H1 (cell line): ENCODE data around the gene PAX6. TPM values are rescaled to one million over a fixed set of nuclear protein-coding genes. Genes with fewer than 3 reads are reported as not detected.

Source experiments
- CTCF ChIA-PET: fragments of 300-600 bp; sonication (Branson Sonifier 250); formaldehyde crosslinking; loops from one replicate; lab custom pipeline; 2021; ENCODE audit not compliant: partially characterized antibody; lab: Charles Lee
- POLR2A ChIA-PET: fragments of 300-600 bp; sonication (Branson Sonifier 250); formaldehyde crosslinking; loops from one replicate; lab custom pipeline; 2021; ENCODE audit warnings: inconsistent platforms; ENCODE audit not compliant: partially characterized antibody; lab: Charles Lee
- DNase-seq, 2 experiments: peaks; one replicate each; pipeline versions ENCODE4 v3.0.0 to v3.0.0-alpha.2; 2010 to 2022; ENCODE audit warnings: low spot score in 2 of 2, low read depth in 1 of 2, mixed read lengths in 1 of 2
- FAIRE-seq: peaks from 2 replicates; lab custom pipeline; 2011; peaks lifted over from hg19 to GRCh38; lab: Jason Lieb, UNC
- H2AFZ ChIP-seq: 2 replicates; pipeline ENCODE4 v1.8.1; 2012; ENCODE audit warnings: low read length, inconsistent platforms
- H2AK5ac ChIP-seq: 2 replicates; pipeline ENCODE4 v1.6.1; 2013; ENCODE audit warnings: low read depth, low read length
- H2BK120ac ChIP-seq: replicated peaks from 2 replicates; pipeline ENCODE3; 2013; ENCODE audit warnings: low read depth, low read length, inconsistent platforms
- H2BK12ac ChIP-seq: 2 replicates; pipeline ENCODE4 v1.6.1; 2013; ENCODE audit warnings: low read depth, low read length
- H2BK15ac ChIP-seq: 2 replicates; pipeline ENCODE4 v1.6.1; 2013; ENCODE audit warnings: low read length
- H2BK20ac ChIP-seq: 2 replicates; pipeline ENCODE4 v1.6.1; 2013; ENCODE audit warnings: low read length
- H2BK5ac ChIP-seq: 2 replicates; pipeline ENCODE4 v1.6.1; 2013; ENCODE audit warnings: low read depth, low read length
- H3K14ac ChIP-seq: 2 replicates; pipeline ENCODE4 v1.6.1; 2013; ENCODE audit warnings: inconsistent platforms; ENCODE audit not compliant: insufficient read length
- H3K18ac ChIP-seq: 2 replicates; pipeline ENCODE4 v1.6.1; 2013; ENCODE audit warnings: low read length; ENCODE audit errors: extremely low read depth
- H3K23ac ChIP-seq: 2 replicates; pipeline ENCODE4 v1.6.1; 2013; ENCODE audit warnings: inconsistent platforms; ENCODE audit not compliant: insufficient read length
- H3K23me2 ChIP-seq: 2 replicates; pipeline ENCODE4 v1.6.1; 2013; ENCODE audit warnings: low read depth, low read length
- H3K27ac ChIP-seq: 2 replicates; pipeline ENCODE4 v1.6.1; 2011; ENCODE audit warnings: low read depth, low read length, inconsistent platforms
- H3K27me3 ChIP-seq, 4 experiments: replicated peaks in 1 of 4; 1 replicate in 1 of 4; 2 replicates in 3 of 4; pipeline versions ENCODE4 v1.6.1 to v1.8.1; 2011 to 2013; ENCODE audit warnings: low read length in 3 of 4, mild to moderate bottlenecking in 3 of 4, inconsistent platforms in 2 of 4, mixed read lengths in 2 of 4, moderate library complexity in 1 of 4; ENCODE audit not compliant: control insufficient read depth in 3 of 4, insufficient read depth in 3 of 4; ENCODE audit errors: extremely low read depth in 1 of 4
- H3K36me3 ChIP-seq, 4 experiments: 2 replicates each; pipeline versions ENCODE4 v1.6.1 to v1.8.1; 2011 to 2013; ENCODE audit warnings: mild to moderate bottlenecking in 4 of 4, low read length in 3 of 4, moderate library complexity in 2 of 4, control low read depth in 1 of 4, inconsistent platforms in 1 of 4; ENCODE audit not compliant: insufficient read depth in 4 of 4, control insufficient read depth in 2 of 4
- H3K4ac ChIP-seq: replicated peaks from 2 replicates; pipeline ENCODE3; 2013; ENCODE audit warnings: low read length, low read depth, mixed read lengths, inconsistent platforms; ENCODE audit not compliant: insufficient read length
- H3K4me1 ChIP-seq, 4 experiments: replicated peaks in 1 of 4; 1 replicate in 1 of 4; 2 replicates in 3 of 4; pipeline versions ENCODE4 v1.6.1 to v1.8.1; 2011 to 2013; ENCODE audit warnings: low read length in 3 of 4, inconsistent platforms in 2 of 4, mixed read lengths in 1 of 4; ENCODE audit not compliant: insufficient read depth in 4 of 4, control insufficient read depth in 3 of 4
- H3K4me2 ChIP-seq, 2 experiments: 2 replicates each; pipeline versions ENCODE4 v1.6.1 to v1.8.1; 2011 to 2013; ENCODE audit warnings: low read depth in 2 of 2, low read length in 2 of 2, control low read depth in 1 of 2, inconsistent platforms in 1 of 2, mild to moderate bottlenecking in 1 of 2; ENCODE audit not compliant: insufficient read depth in 1 of 2
- H3K4me3 ChIP-seq, 4 experiments: fragments of 200-600, 300-600 bp in 1 of 4; sonication (generic), shearing (Covaris generic), sonication (Bioruptor Twin) in 1 of 4; 2 replicates each; pipeline versions ENCODE4 v1.5.1 to v1.8.1; 2011 to 2016; ENCODE audit warnings: low read length in 4 of 4, low read depth in 3 of 4, control low read depth in 2 of 4, inconsistent platforms in 2 of 4, mild to moderate bottlenecking in 2 of 4, mixed read lengths in 1 of 4, moderate library complexity in 1 of 4; ENCODE audit not compliant: insufficient read depth in 2 of 4; ENCODE audit errors: extremely low read depth in 1 of 4
- H3K56ac ChIP-seq: replicated peaks from 2 replicates; pipeline ENCODE3; 2013; ENCODE audit warnings: low read depth, mild to moderate bottlenecking, mixed read lengths, low read length, inconsistent platforms; ENCODE audit not compliant: insufficient read length
- H3K79me1 ChIP-seq: 2 replicates; pipeline ENCODE4 v1.6.1; 2013; ENCODE audit warnings: low read depth, low read length, control low read depth
- H3K79me2 ChIP-seq, 2 experiments: 2 replicates each; pipeline versions ENCODE4 v1.6.1 to v1.8.1; 2012 to 2013; ENCODE audit warnings: low read length in 2 of 2, mild to moderate bottlenecking in 2 of 2, inconsistent platforms in 1 of 2; ENCODE audit not compliant: insufficient read depth in 2 of 2, control insufficient read depth in 1 of 2
- H3K9ac ChIP-seq, 4 experiments: replicated peaks in 1 of 4; 1 replicate in 1 of 4; 2 replicates in 3 of 4; pipeline versions ENCODE4 v1.6.1 to v1.8.1; 2011 to 2013; ENCODE audit warnings: low read depth in 3 of 4, low read length in 3 of 4, control low read depth in 2 of 4, mild to moderate bottlenecking in 2 of 4, moderate library complexity in 2 of 4, inconsistent platforms in 1 of 4; ENCODE audit errors: extremely low read depth in 1 of 4
- H3K9me3 ChIP-seq, 2 experiments: 2 replicates each; pipeline versions ENCODE4 v1.6.1 to v1.8.1; 2012 to 2013; ENCODE audit warnings: mild to moderate bottlenecking in 2 of 2, moderate library complexity in 2 of 2, control low read depth in 1 of 2, inconsistent platforms in 1 of 2, low read depth in 1 of 2, low read length in 1 of 2, mixed read lengths in 1 of 2; ENCODE audit not compliant: insufficient read depth in 2 of 2
- H4K20me1 ChIP-seq, 2 experiments: replicated peaks in 1 of 2; 2 replicates each; pipeline versions ENCODE3 to v1.8.1; 2011 to 2013; ENCODE audit warnings: inconsistent platforms in 2 of 2, low read length in 2 of 2, mild to moderate bottlenecking in 1 of 2; ENCODE audit not compliant: insufficient read depth in 2 of 2, control insufficient read depth in 1 of 2
- H4K5ac ChIP-seq: 2 replicates; pipeline ENCODE4 v1.6.1; 2013; ENCODE audit warnings: low read length, low read depth, mixed read lengths, inconsistent platforms; ENCODE audit not compliant: insufficient read length
- H4K8ac ChIP-seq: 2 replicates; pipeline ENCODE4 v1.8.0; 2013; ENCODE audit warnings: mild to moderate bottlenecking, moderate library complexity, low read length, inconsistent platforms; ENCODE audit not compliant: insufficient read depth; ENCODE audit errors: extremely low read depth
- H4K91ac ChIP-seq: replicated peaks from 2 replicates; pipeline ENCODE3; 2013; ENCODE audit warnings: low read length, mixed read lengths, inconsistent platforms; ENCODE audit not compliant: insufficient read length
- CBX8 ChIP-seq: fragments of 300-800, 300-1000 bp; sonication (generic); IDR thresholded peaks from 2 replicates; pipeline ENCODE4 v1.7.1; 2016; ENCODE audit warnings: low read depth, low read length, borderline replicate concordance
- CTCF ChIP-seq, 3 experiments: IDR thresholded peaks; 1 replicate in 2 of 3; 2 replicates in 1 of 3; pipeline versions ENCODE4 v1.5.1 to v1.6.1; 2011; ENCODE audit warnings: low read length in 3 of 3, mild to moderate bottlenecking in 3 of 3, inconsistent platforms in 2 of 3, low read depth in 1 of 3, moderate library complexity in 1 of 3; ENCODE audit not compliant: insufficient read depth in 1 of 3; ENCODE audit errors: control extremely low read depth in 1 of 3
- EGR1 ChIP-seq: IDR thresholded peaks from 2 replicates; pipeline ENCODE4 v1.6.1; 2011; ENCODE audit warnings: low read depth, low read length, borderline replicate concordance
- JUN ChIP-seq: IDR thresholded peaks from 2 replicates; pipeline ENCODE4 v1.6.1; 2011; ENCODE audit warnings: low read depth, mild to moderate bottlenecking, improper control_type of control experiment, low read length
- MAFK ChIP-seq: IDR thresholded peaks from 2 replicates; pipeline ENCODE4 v1.6.1; 2012; ENCODE audit warnings: low read depth, mild to moderate bottlenecking, improper control_type of control experiment, low read length
- POU5F1 ChIP-seq: IDR thresholded peaks from 2 replicates; pipeline ENCODE4 v1.6.1; 2011; ENCODE audit warnings: low read depth, mild to moderate bottlenecking, low read length, moderate library complexity
- RBBP5 ChIP-seq: IDR thresholded peaks from 2 replicates; pipeline ENCODE4 v1.7.1; 2012; ENCODE audit warnings: low read depth, mild to moderate bottlenecking, inconsistent platforms, low read length, moderate library complexity, borderline replicate concordance
- RXRA ChIP-seq: IDR thresholded peaks from 2 replicates; pipeline ENCODE4 v1.6.1; 2011; ENCODE audit warnings: low read depth, mild to moderate bottlenecking, low read length, moderate library complexity; ENCODE audit not compliant: insufficient read depth
- USF2 ChIP-seq: IDR thresholded peaks from 2 replicates; pipeline ENCODE4 v1.6.1; 2011; ENCODE audit warnings: low read length, improper control_type of control experiment
- WGBS, 2 experiments: shearing (Covaris generic) in 1 of 2; methylation state at CpG; one replicate each; pipeline versions ENCODE4 v1.1.6 to v1.1.7; 2013 to 2015; ENCODE audit warnings: low lambda C conversion rate in 2 of 2, mixed read lengths in 2 of 2, inconsistent platforms in 1 of 2, low coverage in 1 of 2, missing lambda C conversion rate in 1 of 2; ENCODE audit not compliant: insufficient replicate concordance in 2 of 2, insufficient coverage in 1 of 2, insufficient read length in 1 of 2; ENCODE audit errors: extremely low coverage in 1 of 2, missing lambda C conversion rate in 1 of 2; 5-methylcytosine and 5-hydroxymethylcytosine counted together
- polyA plus RNA-seq, 7 experiments: library from polyadenylated mRNA; depleted of rRNA in 3 of 7; stranded (reverse) in 5 of 7; unstranded in 2 of 7; fragments of >200 nt in 5 of 7; fragments of 200-250 nt in 2 of 7; gene quantifications; 1 replicate in 5 of 7; 2 replicates in 1 of 7; 4 replicates in 1 of 7; pipeline versions ENCODE4 v1.2.1 to v1.2.3, GENCODE V29; 2011 to 2013; ENCODE audit warnings: missing spikeins in 2 of 7, mixed read lengths in 2 of 7
- total RNA-seq: library from RNA; stranded (reverse); fragmentation: NEBNext Ultra II Directional; extraction: Animal tissue kit (Norgen Biotek cat#: 25700); gene quantifications from 2 replicates; pipeline ENCODE4 v1.2.1, GENCODE V29; 2021

Gene PAX6
- total and polyA plus RNA-seq, 2 of the 8 experiments (the other 6 are each of a cell fraction or from before 2014, with no cell fraction given), result 0.30 to 0.65 TPM

- Histone ChIP-seq H3K9ac (no peak overlapping the region), H3K56ac (no peak overlapping the region), H2BK15ac (no peak overlapping the region), H3K4me3 (peak overlapping the region in 3 of 4 experiments; percentile 12 to 58 (median 26); a peak in 5 of 8 replicates), H3K79me1 (no peaks in the 10 kb centered on the region), H2AFZ (no peak overlapping the region), H4K20me1 (peaks cover 2 to 3% of the 10 kb centered on the region in 2 experiments), H3K23ac (no peak overlapping the region), H4K5ac (no peak overlapping the region), H2AK5ac (no peak overlapping the region), H3K27me3 (peaks cover 52 to 94% (median 83%) of the 10 kb centered on the region in 4 experiments), H4K8ac (no peak overlapping the region), H3K18ac (peak overlapping the region; percentile 24; the same call in 1 of the 2 replicates), H2BK20ac (peak overlapping the region; percentile 34; the same call in 1 of the 2 replicates), H3K9me3 (no peaks in the 10 kb centered on the region), H3K23me2 (peaks cover 16% of the 10 kb centered on the region; the same call in 1 of the 2 replicates), H2BK5ac (no peak overlapping the region; the same call in 1 of the 2 replicates), H3K79me2 (no peaks in the 10 kb centered on the region), H3K36me3 (no peaks in the 10 kb centered on the region; a peak in 1 of 8 replicates), H3K27ac (no peak overlapping the region), H3K14ac (no peak overlapping the region), H3K4ac (no peak overlapping the region), H3K4me2 (peak overlapping the region; percentile 65 to 68), H2BK120ac (no peak overlapping the region), H4K91ac (no peak overlapping the region), H3K4me1 (peaks cover 24 to 54% (median 38%) of the 10 kb centered on the region in 4 experiments), H2BK12ac (peak overlapping the region; percentile 55)
- WGBS, 2 experiments, result 4% methylated on average over 18 of the region's 18 CpGs; no CpG with 5 or more reads in 1 of the 2 experiments
- CTCF ChIA-PET, result interaction anchor here (0.8 to 11.4 kb wide), 9 partner anchors 18 to 351 kb away, joined by 3 to 88 read pairs (median 4); no protein-coding TSS in a partner anchor
- POLR2A ChIA-PET, result interaction anchor here (3.6 to 4.1 kb wide), 2 partner anchors 15 to 20 kb away, joined by 11 to 18 read pairs; partner anchors contain the start of gene PAX6
- DNase-seq, result no peak
- no peak for FAIRE-seq
- TF ChIP-seq RBBP5, result no peak
- no peak for TF ChIP-seq JUN
- TF ChIP-seq EGR1, result no peak
- TF ChIP-seq CBX8, result no peak
- no peak for TF ChIP-seq CTCF (IDR thresholded peaks at IDR 0.05; ENCODE audit: control extremely low read depth in 1 of 3, insufficient read depth in 1 of 3, low read depth in 1 of 3, low read length in 3 of 3)
- TF ChIP-seq MAFK, result no peak
- no peak for TF ChIP-seq RXRA
- no peak for TF ChIP-seq USF2
- TF ChIP-seq POU5F1, result no peak
These were observed 13.3 kb upstream of the PAX6 start for GRCh38 chr11:31824332-31824878.
